CD4-positive, alpha-beta T cell (primary cell): ENCODE measurements around the gene PIBF1. TPM values are rescaled to one million over a fixed set of nuclear protein-coding genes. Genes with fewer than 3 reads are reported as not detected.

ENCODE experiments used
- ATAC-seq: fragments of 200-7000 bp; cut with Tn5 transposase; one replicate; pipeline ENCODE4 v1.10.0; 2022; ENCODE audit warnings: mild to moderate bottlenecking; ENCODE audit not compliant: poor library complexity
- CTCF ChIA-PET: fragments of 350-600 bp; sonication (Branson Sonifier 250); formaldehyde crosslinking; loops from one replicate; lab custom pipeline; 2021; ENCODE audit warnings: antibody characterized with exemption, inconsistent platforms; lab: Charles Lee
- POLR2A ChIA-PET: fragments of 350-600 bp; sonication (Branson Sonifier 250); formaldehyde crosslinking; loops from one replicate; lab custom pipeline; 2021; ENCODE audit warnings: antibody characterized with exemption, inconsistent platforms; lab: Charles Lee
- DNase-seq, 14 experiments: peaks; one replicate each; pipeline ENCODE4 v3.0.0-alpha.2; 2013 to 2020; ENCODE audit warnings: mixed read lengths in 2 of 14
- H3K27ac ChIP-seq, 2 donors: one replicate each; pipeline versions ENCODE4 v1.5.1 to v1.7.0; 2013; ENCODE audit warnings: low read length in 2 of 2, low read depth in 1 of 2, mild to moderate bottlenecking in 1 of 2
- H3K27me3 ChIP-seq, 2 experiments: 1 replicate in 1 of 2; 2 replicates in 1 of 2; pipeline versions ENCODE4 v1.6.1 to v1.7.0; 2013; ENCODE audit warnings: low read length in 2 of 2, control low read depth in 1 of 2, mild to moderate bottlenecking in 1 of 2, moderate library complexity in 1 of 2; ENCODE audit not compliant: insufficient read depth in 2 of 2, control insufficient read depth in 1 of 2
- H3K36me3 ChIP-seq: one replicate; pipeline ENCODE4 v1.6.1; 2013; ENCODE audit warnings: low read length, control low read depth; ENCODE audit not compliant: insufficient read depth
- H3K4me1 ChIP-seq: one replicate; pipeline ENCODE4 v1.6.1; 2013; ENCODE audit warnings: low read length, control low read depth; ENCODE audit not compliant: insufficient read depth
- H3K4me3 ChIP-seq: one replicate; pipeline ENCODE4 v1.5.1; 2013; ENCODE audit warnings: mild to moderate bottlenecking, low read length, moderate library complexity
- H3K9me3 ChIP-seq, 2 experiments: 1 replicate in 1 of 2; 2 replicates in 1 of 2; pipeline versions ENCODE4 v1.6.1 to v1.7.0; 2013; ENCODE audit warnings: low read length in 2 of 2, mild to moderate bottlenecking in 2 of 2, control low read depth in 1 of 2, moderate library complexity in 1 of 2; ENCODE audit not compliant: control insufficient read depth in 1 of 2, insufficient read depth in 1 of 2
- H3K27ac Mint-ChIP-seq: one replicate; pipeline ENCODE4 v1.8.0; 2020; ENCODE audit warnings: mixed read lengths
- H3K27me3 Mint-ChIP-seq: one replicate; pipeline ENCODE4 v1.8.0; 2021; ENCODE audit warnings: mixed read lengths
- H3K36me3 Mint-ChIP-seq: one replicate; pipeline ENCODE4 v1.8.0; 2021; ENCODE audit warnings: low read depth, mixed read lengths
- H3K4me1 Mint-ChIP-seq: one replicate; pipeline ENCODE4 v1.8.0; 2021; ENCODE audit warnings: low read depth, mixed read lengths
- H3K4me3 Mint-ChIP-seq: one replicate; pipeline ENCODE4 v1.8.0; 2020; ENCODE audit warnings: mild to moderate bottlenecking, mixed read lengths
- H3K9me3 Mint-ChIP-seq: one replicate; pipeline ENCODE4 v1.8.0; 2020; ENCODE audit warnings: mixed read lengths
- intact Hi-C, 2 experiments: fragments of 100-400 bp; cut with DNase I in 1 of 2; cut with micrococcal nuclease in 1 of 2; formaldehyde crosslinking; loops; one replicate each; pipeline versions ENCODE4 v1.15.1 to v1.9.0; 2023 to 2025; cut with DNase I, micrococcal nuclease
- total RNA-seq, 174 experiments: library from RNA in 2 of 174; stranded (reverse) in 2 of 174; gene quantifications; one replicate each; pipeline ENCODE4 v1.2.3 and lab custom pipeline; 2021 to 2026
- TF ChIP-seq, protein P1 (sequence below): fragments of 200-600 bp; IDR thresholded peaks from one replicate; pipeline ENCODE4 v1.8.0; 2022; ENCODE audit warnings: antibody characterized with exemption, mild to moderate bottlenecking

The PIBF1 gene
- total RNA-seq, 2 experiments from 2014 or later = 22.6 to 22.7 TPM

DNA sequence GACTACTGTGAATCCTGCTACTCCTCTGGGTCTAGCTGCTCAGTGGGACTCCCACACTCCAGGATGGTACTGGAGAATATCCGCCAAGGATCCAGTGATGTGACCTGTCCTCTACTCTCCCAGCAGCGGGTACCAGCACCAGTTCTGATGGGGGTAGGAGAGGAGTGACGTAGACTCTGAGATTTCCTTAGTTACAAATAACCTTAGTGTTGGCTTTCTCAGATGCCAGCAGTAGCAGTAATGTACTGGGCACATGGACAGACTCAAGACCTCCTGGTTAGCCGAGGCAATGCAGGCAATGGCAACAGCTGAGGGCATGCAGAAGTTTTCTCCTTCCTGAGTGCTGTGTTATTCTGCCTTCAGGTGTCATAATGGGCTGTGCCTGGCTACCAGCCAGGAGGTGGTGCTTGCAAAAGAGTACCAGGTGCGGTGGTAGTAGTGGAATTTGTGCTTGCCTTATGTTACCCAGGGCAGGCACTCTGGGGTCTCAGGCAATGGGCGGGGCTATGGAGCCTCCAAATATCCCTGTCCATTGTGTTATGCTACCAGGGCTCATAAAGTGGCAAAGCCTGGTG lies 171.5 kb downstream of the PIBF1 start:
- Mint-ChIP-seq H3K9me3 (peaks cover 4% of the 10 kb centered on the region), H3K27me3 (no peaks in the 10 kb centered on the region), H3K4me3 (no peak overlapping the region), H3K4me1 (no peaks in the 10 kb centered on the region), H3K27ac (no peak overlapping the region), H3K36me3 (peaks cover 91% of the 10 kb centered on the region)
- Histone ChIP-seq H3K27ac (no peak overlapping the region), H3K4me3 (no peak overlapping the region), H3K36me3 (peaks cover 24% of the 10 kb centered on the region), H3K9me3 (no peaks in the 10 kb centered on the region), H3K4me1 (no peaks in the 10 kb centered on the region), H3K27me3 (no peaks in the 10 kb centered on the region)
- TF ChIP-seq, protein P1, sequence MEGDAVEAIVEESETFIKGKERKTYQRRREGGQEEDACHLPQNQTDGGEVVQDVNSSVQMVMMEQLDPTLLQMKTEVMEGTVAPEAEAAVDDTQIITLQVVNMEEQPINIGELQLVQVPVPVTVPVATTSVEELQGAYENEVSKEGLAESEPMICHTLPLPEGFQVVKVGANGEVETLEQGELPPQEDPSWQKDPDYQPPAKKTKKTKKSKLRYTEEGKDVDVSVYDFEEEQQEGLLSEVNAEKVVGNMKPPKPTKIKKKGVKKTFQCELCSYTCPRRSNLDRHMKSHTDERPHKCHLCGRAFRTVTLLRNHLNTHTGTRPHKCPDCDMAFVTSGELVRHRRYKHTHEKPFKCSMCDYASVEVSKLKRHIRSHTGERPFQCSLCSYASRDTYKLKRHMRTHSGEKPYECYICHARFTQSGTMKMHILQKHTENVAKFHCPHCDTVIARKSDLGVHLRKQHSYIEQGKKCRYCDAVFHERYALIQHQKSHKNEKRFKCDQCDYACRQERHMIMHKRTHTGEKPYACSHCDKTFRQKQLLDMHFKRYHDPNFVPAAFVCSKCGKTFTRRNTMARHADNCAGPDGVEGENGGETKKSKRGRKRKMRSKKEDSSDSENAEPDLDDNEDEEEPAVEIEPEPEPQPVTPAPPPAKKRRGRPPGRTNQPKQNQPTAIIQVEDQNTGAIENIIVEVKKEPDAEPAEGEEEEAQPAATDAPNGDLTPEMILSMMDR = no peak
- ChIA-PET POLR2A (no interaction called here), CTCF (no interaction called here)
- ATAC-seq (no peak), DNase-seq (no peak)
- intact Hi-C loops = no loop called here

DNA sequence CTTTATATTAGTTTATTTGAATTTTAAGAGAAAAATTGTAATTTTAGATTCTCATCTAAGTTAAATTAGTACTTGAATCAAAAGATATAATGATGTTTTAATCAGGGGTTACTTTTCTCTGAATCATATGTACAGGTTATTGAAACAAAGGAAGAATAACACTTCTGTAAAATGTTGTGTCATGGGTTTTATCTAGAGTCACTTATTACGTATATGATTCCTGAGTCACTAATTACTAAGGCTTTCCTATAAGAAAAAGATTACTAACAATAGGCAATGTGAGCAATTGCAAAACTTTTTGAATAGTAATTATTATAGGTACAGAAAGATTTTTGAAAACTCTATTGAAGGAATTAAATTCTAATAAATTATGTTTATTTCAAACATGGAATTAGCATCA lies 177.7 kb downstream of the PIBF1 start:
- Mint-ChIP-seq H3K4me1 (no peaks in the 10 kb centered on the region), H3K27ac (no peak overlapping the region), H3K4me3 (no peak overlapping the region), H3K9me3 (peaks cover 4% of the 10 kb centered on the region), H3K36me3 (peaks cover 50% of the 10 kb centered on the region), H3K27me3 (no peaks in the 10 kb centered on the region)
- POLR2A ChIA-PET = no interaction called here
- CTCF ChIA-PET = no interaction called here
- H3K4me1 ChIP-seq = no peaks in the 10 kb centered on the region
- no peak overlapping the region for H3K4me3 ChIP-seq
- H3K27ac ChIP-seq = no peak overlapping the region
- ATAC-seq (no peak), DNase-seq (no peak)
- H3K9me3 ChIP-seq = no peaks in the 10 kb centered on the region
- intact Hi-C loops = no loop called here
- peaks cover 4% of the 10 kb centered on the region for H3K36me3 ChIP-seq
- TF ChIP-seq, protein P1 = no peak
- no peaks in the 10 kb centered on the region for H3K27me3 ChIP-seq

DNA sequence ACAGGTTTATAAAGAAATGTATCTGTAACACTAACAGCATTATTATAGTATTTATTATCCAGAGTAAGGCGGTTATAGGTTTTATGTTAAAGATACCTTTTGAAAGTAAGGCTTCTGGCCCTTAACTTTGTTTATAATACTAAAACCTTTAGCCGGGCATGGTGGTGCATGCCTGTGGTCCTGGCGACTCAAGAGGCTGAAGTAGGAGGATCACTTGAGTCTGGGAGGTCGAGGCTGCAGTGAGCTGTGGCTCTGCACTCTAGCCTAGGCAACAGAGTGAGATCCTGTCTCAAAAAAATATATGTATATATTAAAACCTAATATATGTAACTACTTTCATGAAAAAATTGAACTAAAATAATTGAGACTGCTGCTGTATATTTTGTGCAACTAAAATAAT lies 178.2 kb downstream of the PIBF1 start:
- POLR2A ChIA-PET = no interaction called here
- H3K4me1 Mint-ChIP-seq = no peaks in the 10 kb centered on the region
- H3K36me3 Mint-ChIP-seq = peaks cover 47% of the 10 kb centered on the region
- H3K27me3 ChIP-seq = no peaks in the 10 kb centered on the region
- H3K9me3 Mint-ChIP-seq = peaks cover 4% of the 10 kb centered on the region
- H3K27ac ChIP-seq = no peak overlapping the region
- no peaks in the 10 kb centered on the region for H3K27me3 Mint-ChIP-seq
- H3K27ac Mint-ChIP-seq = no peak overlapping the region
- intact Hi-C loops = no loop called here
- peaks cover 4% of the 10 kb centered on the region for H3K36me3 ChIP-seq
- ATAC-seq (no peak), DNase-seq (no peak)
- TF ChIP-seq, protein P1 = no peak
- no peak overlapping the region for H3K4me3 Mint-ChIP-seq
- no peaks in the 10 kb centered on the region for H3K4me1 ChIP-seq
- no peak overlapping the region for H3K4me3 ChIP-seq
- H3K9me3 ChIP-seq = no peaks in the 10 kb centered on the region
- CTCF ChIA-PET = no interaction called here
